ENCODE data around the gene PCCA. TPM values are rescaled to one million over a fixed set of nuclear protein-coding genes. Genes with fewer than 3 reads are reported as not detected.

PCCA gene
- total RNA-seq, 1 donor from 2014 or later, result 9.7 TPM

DNA sequence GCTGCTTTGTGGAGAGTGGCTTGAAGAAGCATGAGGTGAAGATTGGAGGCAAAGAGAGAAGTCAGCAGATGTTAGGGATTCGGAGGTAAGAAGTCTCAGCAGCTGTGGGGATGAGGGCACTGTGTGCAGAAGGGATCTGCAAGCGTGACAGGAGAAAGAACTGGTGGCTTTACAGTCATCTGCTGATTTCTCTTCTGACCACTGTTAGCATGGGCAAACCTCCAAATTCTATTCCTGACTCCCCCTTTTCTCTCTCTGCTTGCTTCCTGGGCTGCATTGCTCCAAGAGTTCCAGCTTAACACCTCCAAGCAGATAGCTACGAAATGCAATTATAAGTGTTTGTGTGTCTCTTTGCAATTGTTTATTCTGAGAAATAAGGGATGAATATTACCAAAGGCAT, 340.1 kb downstream of the PCCA start:
- Mint-ChIP-seq H3K27ac (no peak overlapping the region), H3K27me3 (ENCODE audit: insufficient read depth) (no peaks in the 10 kb centered on the region)

DNA sequence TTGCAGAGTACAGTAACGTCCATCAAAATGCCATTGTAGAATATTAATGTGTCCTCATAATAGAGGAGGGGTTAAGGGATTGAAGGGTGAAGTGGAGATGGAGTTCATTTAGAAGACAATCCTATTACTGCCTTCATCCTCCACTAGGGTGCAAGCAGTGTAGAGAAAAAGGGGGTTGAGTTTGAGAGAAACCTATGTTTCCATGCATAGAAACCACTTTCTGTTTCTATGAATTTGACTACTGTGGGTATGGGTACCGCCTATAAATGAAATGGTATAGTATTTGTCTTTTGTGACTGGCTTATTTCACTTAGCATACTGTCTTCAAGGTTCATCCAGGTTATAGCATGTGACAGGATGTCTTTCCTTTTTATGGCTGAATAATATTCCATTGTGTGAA, 343.7 kb downstream of the PCCA start:
- Mint-ChIP-seq H3K27ac (peak overlapping the region; percentile 59), H3K36me3 (ENCODE audit: low read depth) (peaks cover 25% of the 10 kb centered on the region), H3K9me3 (peaks cover 25% of the 10 kb centered on the region), H3K27me3 (ENCODE audit: insufficient read depth) (no peaks in the 10 kb centered on the region), H3K4me3 (no peak overlapping the region), H3K4me1 (ENCODE audit: low read depth) (peaks cover 55% of the 10 kb centered on the region)
- no peak for DNase-seq (ENCODE audit: low spot score)
- intact Hi-C loops (cut with micrococcal nuclease), result loop anchor here (2.0 to 5.0 kb wide), 3 partner anchors 65 to 90 kb away; no protein-coding TSS in a partner anchor

More for the DNA sequence above, 340.1 kb downstream of the PCCA start:
- intact Hi-C loops (cut with micrococcal nuclease), result no loop called here
- Mint-ChIP-seq H3K9me3 (peaks cover 19% of the 10 kb centered on the region), H3K4me3 (no peak overlapping the region), H3K4me1 (ENCODE audit: low read depth) (peaks cover 33% of the 10 kb centered on the region), H3K36me3 (ENCODE audit: low read depth) (peaks cover 21% of the 10 kb centered on the region)
- no peak for DNase-seq (ENCODE audit: low spot score)

DNA sequence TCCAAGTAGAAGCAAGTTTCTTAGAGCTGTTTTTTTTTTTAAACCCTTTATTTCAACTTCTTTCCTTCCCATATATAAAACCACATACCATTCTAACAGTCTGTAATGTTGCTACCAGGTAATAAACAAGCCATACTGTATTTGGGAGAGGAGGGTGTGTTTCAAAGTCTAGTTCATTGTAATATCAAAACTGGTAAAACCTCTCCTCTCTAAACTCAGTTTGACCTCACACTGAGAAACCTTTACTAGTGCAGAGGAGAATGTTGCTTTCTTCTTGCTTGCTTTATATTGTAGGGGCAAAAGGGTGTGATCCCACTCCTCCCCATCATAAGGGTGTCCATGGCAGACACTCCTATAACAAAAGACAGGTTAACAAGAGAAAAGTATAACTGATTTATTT, 344.6 kb downstream of the PCCA start:
- Mint-ChIP-seq H3K36me3 (ENCODE audit: low read depth) (peaks cover 28% of the 10 kb centered on the region), H3K4me3 (peak overlapping the region; percentile 1), H3K9me3 (peaks cover 25% of the 10 kb centered on the region), H3K27me3 (ENCODE audit: insufficient read depth) (no peaks in the 10 kb centered on the region), H3K4me1 (ENCODE audit: low read depth) (peaks cover 55% of the 10 kb centered on the region), H3K27ac (peak overlapping the region; percentile 56)
- intact Hi-C loops (cut with micrococcal nuclease), result loop anchor here (2.0 to 5.0 kb wide), 3 partner anchors 66 to 91 kb away; no protein-coding TSS in a partner anchor
- DNase-seq (ENCODE audit: low spot score), result no peak

DNA sequence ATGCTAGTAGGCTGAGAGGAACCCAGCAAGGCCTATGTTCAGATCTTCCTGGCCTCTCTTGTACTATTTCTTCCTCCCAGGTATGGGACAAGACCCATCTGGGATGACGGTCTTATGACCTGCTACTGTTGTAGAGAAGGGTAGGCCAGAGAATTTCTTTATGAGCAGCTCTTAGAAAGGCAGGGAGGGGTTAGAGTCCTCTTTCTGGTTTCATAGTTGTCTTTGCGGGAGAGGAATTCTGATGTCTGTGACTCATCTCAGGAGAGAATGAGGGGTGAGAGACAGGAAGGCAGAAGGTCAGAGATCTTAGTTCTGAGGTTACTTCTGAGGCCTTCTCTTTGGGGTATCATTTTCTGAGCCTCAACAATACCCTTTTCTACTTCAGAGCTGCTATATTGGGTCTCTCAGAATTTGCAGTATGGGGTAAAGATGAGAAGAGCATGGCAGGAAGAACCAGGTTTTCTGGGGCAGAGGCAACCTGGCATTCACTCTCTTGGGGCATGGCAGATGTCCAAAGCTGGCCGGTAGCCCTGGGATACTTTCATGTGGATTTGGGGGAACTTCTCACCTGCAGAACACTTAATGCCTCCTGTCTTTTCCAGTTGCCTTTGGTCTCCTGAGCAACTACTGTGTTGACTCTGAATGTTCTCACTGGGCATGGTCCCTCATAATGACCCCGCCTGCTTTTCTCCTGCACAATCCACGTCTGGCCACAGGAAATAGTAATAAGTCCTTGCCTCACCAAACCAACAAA, 345.3 kb downstream of the PCCA start:
- peak; percentile 16 for DNase-seq (ENCODE audit: low spot score)
- Mint-ChIP-seq H3K27me3 (ENCODE audit: insufficient read depth) (no peaks in the 10 kb centered on the region), H3K4me3 (peak overlapping the region; percentile 1), H3K4me1 (ENCODE audit: low read depth) (peaks cover 55% of the 10 kb centered on the region), H3K27ac (peak overlapping the region; percentile 56), H3K36me3 (ENCODE audit: low read depth) (peaks cover 31% of the 10 kb centered on the region), H3K9me3 (peaks cover 25% of the 10 kb centered on the region)
- intact Hi-C loops (cut with micrococcal nuclease), result loop anchor here (1.0 to 5.0 kb wide), 4 partner anchors 40 to 92 kb away; no protein-coding TSS in a partner anchor

DNA sequence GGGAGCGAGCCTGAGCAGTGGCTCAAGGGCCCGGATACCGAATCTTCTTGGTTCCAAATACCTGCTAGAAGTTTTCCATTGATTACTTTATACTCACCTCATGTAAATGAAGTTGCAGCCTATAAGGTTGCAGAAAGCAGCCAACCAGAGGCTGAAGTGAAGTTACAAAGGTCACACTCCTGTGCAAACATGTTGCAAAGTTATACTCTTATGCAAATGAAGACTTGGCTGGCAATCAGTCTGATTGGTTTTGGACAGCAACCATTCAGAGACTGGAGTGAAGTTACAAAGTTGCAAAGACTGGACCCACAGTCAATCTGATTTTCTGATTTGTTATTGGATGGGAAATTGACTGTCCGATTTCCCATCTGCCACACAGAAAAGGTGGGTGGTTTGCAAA, 347.2 kb downstream of the PCCA start:
- DNase-seq (ENCODE audit: low spot score), result no peak
- H3K4me1 Mint-ChIP-seq (ENCODE audit: low read depth), result peaks cover 44% of the 10 kb centered on the region
- peaks cover 19% of the 10 kb centered on the region for H3K9me3 Mint-ChIP-seq
- no peak overlapping the region for H3K27ac Mint-ChIP-seq
- H3K27me3 Mint-ChIP-seq (ENCODE audit: insufficient read depth), result no peaks in the 10 kb centered on the region
- H3K4me3 Mint-ChIP-seq, result no peak overlapping the region
- intact Hi-C loops (cut with micrococcal nuclease), result no loop called here
- peaks cover 24% of the 10 kb centered on the region for H3K36me3 Mint-ChIP-seq (ENCODE audit: low read depth)

DNA sequence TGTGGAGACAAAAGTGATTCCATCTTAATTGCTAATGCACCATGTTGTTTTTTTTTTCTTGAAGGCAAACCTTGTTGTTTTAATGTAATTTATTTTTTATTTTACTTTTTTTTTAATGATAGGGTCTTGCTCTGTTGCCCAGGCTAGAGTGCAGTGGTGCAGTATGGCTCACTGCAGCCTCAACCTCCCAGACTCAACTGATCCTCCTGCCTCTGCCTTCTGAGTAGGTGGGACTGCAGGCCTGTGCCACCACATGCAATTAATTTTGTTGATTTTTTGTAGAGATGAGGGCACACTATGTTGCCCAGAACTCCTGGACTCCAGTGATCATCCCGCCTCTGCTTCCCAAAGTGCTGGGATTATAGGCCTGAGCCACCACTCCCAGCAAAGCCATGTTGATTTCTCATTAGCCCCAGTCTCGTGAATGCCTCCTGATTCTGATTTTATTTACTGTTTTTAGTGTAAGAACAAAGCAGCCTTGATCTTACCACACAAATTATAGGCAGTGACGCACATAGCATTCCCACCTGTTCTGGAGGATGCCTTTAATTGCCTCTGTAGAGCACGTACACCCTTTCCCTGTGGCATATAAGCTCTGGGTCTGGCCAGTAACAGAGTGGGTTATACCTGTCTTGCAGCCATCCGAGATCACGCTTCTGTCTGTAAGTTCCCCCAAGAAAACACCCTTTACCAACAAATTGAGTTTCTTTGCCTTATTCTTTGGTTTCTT, 349.3 kb downstream of the PCCA start:
- H3K9me3 Mint-ChIP-seq, result peaks cover 7% of the 10 kb centered on the region
- H3K27ac Mint-ChIP-seq, result no peak overlapping the region
- no peak overlapping the region for H3K4me3 Mint-ChIP-seq
- intact Hi-C loops (cut with micrococcal nuclease), result no loop called here
- peaks cover 17% of the 10 kb centered on the region for H3K36me3 Mint-ChIP-seq (ENCODE audit: low read depth)
- no peak for DNase-seq (ENCODE audit: low spot score)
- peaks cover 42% of the 10 kb centered on the region for H3K4me1 Mint-ChIP-seq (ENCODE audit: low read depth)
- H3K27me3 Mint-ChIP-seq (ENCODE audit: insufficient read depth), result no peaks in the 10 kb centered on the region

DNA sequence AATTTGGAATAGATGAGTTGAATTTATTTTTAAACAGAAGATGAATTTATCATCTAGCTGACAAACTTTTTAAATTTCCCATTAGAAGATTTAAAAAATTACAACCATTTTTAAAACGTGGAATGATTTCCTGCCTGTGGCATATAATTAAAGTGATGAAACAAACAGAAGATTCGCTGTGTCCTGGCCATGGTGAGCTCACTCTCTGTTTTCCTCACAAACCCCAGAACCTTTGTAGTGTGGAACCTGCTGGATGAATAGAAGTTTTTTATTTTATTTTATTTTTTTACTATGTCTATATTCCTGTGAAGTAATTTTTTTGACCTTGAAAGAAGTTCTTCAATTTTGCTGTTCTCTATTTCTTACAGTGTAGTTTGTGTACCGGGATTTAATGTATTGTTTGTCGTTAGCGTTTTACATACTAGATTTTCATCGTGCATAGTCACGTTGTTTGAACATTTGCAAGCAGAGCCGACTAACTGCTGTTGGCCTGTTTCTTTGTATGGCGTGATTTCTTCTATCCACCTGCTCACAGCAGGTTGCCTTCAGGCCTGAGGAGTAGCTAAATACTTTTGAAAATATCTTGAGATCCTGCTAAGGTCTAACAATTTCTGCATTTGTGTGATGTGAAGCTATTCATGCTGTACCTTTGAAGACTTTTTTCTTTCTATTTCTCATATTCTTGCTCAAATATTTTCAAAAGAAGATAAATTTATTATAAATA, 350.5 kb downstream of the PCCA start:
- H3K4me1 Mint-ChIP-seq (ENCODE audit: low read depth), result peaks cover 30% of the 10 kb centered on the region
- DNase-seq (ENCODE audit: low spot score), result no peak
- intact Hi-C loops (cut with micrococcal nuclease), result no loop called here
- H3K27me3 Mint-ChIP-seq (ENCODE audit: insufficient read depth), result no peaks in the 10 kb centered on the region
- no peak overlapping the region for H3K27ac Mint-ChIP-seq
- H3K36me3 Mint-ChIP-seq (ENCODE audit: low read depth), result peaks cover 12% of the 10 kb centered on the region
- H3K4me3 Mint-ChIP-seq, result no peak overlapping the region
- peaks cover 5% of the 10 kb centered on the region for H3K9me3 Mint-ChIP-seq

DNA sequence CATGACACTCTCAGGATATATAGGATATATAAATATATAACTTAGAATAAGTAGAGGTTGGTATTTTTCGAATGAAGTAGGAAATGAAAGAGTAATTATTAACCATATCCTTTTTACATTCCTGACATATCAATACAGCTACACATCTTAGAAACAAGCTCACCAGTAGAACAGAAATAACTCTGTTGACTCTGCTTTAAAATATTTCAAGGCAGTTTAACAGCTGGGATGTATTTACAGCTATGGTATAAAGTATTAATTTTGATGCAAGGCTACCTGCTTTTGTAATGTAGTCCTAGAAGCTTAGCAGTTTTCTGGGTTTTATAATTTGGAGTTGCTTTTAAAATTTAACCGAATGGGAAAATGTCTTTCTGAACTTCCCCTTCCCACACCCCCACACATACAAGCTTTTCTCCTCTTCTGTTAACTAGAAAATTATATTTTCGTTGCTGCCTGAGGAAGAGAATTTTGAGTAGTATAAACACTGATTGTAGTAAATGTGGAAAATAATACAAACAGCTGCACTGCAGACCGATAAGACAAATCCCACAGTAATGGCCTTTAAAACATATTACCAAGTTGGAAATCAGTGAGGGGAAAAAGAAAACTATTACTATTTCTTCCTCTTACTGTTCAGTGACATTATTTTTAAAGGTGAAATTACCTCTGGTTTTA, 352.0 kb downstream of the PCCA start:
- H3K27ac Mint-ChIP-seq, result no peak overlapping the region
- intact Hi-C loops (cut with micrococcal nuclease), result no loop called here

DNA sequence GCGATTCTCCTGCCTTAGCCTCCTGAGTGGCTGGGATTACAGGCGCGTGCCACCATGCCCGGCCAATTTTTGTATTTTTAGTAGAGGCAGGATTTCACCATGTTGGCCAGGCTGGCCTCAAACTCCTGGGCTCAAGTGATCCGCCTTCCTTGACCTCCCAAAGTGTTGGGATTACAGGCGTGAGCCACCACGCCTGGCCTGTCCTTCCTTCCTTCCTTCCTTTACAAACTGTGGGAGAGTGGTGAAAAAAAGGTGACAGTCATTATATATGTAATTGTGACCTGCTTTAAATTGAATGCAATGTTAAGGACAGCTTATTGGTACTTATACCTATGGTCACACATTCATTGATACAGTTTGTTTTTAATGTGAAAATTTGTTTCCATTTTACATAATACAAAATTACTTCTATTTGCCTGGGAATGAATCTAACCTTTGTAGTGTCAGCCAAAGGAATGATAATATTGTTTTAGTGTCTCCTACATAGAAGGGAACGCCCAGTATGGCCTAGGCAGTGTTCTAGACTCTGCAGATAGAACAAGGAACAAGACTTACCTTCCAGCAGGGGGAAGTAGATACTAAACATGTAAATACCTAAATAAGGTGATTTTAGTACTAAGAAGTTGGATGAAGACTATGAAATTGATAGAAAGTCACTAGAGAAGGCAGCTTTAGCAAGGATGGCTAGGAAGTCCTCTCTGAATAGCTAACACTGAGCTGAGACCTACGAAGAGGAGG, 353.4 kb downstream of the PCCA start:
- Mint-ChIP-seq H3K9me3 (no peaks in the 10 kb centered on the region), H3K27ac (no peak overlapping the region), H3K27me3 (ENCODE audit: insufficient read depth) (peaks cover 2% of the 10 kb centered on the region), H3K4me3 (no peak overlapping the region), H3K36me3 (ENCODE audit: low read depth) (peaks cover 8% of the 10 kb centered on the region), H3K4me1 (ENCODE audit: low read depth) (peaks cover 11% of the 10 kb centered on the region)
- DNase-seq (ENCODE audit: low spot score), result no peak
- intact Hi-C loops (cut with micrococcal nuclease), result no loop called here

More for the DNA sequence above, 352.0 kb downstream of the PCCA start:
- Mint-ChIP-seq H3K9me3 (peaks cover 5% of the 10 kb centered on the region), H3K27me3 (ENCODE audit: insufficient read depth) (no peaks in the 10 kb centered on the region), H3K4me1 (ENCODE audit: low read depth) (peaks cover 15% of the 10 kb centered on the region), H3K4me3 (no peak overlapping the region), H3K36me3 (ENCODE audit: low read depth) (peaks cover 12% of the 10 kb centered on the region)
- no peak for DNase-seq (ENCODE audit: low spot score)

DNA sequence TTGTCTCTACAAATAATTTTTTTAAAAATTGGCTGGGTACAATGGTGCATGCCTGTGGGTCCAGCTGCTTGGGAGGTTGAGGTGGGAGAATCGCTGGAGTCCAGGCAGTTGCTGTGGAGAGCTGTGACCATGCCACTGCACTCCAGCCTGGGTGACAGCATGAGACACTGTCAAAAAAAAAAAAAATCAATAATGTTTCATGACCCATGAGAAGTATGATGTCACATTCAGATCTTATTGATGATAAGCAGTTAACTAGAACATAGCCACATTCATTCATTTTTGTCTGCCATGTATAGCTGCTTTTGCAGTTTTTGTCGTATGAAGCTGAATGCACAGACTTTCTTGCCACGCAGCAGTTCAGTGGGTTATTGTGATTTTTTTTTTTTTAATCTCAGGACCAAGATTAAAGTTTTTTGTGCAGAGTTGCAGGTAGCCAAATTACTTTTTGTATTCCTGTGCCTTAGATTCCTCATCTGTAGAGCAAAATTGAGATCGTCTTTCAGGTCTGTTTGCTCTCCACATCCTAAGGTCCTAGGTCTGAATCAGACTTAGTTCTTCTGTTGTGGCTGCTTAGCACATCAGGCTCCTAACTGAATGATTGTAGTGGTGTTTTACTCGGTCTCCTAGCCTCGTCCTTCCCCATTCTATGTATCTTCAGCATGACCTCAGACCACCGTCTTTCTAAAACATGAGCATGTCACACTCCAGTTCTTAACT, 354.5 kb downstream of the PCCA start:
- intact Hi-C loops (cut with micrococcal nuclease), result no loop called here

DNA sequence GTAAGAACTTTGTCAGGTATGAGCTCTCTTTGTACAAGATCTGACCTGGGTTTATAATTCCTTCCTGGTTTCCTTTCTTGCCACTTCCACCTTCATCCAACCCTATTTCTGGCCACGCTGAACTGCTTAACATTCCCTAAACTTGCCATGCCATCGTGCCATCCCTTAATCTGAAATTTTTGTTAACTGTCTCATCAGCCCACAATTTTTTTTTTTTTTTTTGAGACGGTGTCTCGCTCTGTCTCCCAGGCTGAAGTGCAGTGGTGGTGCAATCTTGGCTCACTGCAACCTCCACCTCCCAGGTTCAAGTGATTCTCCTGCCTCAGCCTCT, 355.1 kb downstream of the PCCA start:
- no peak for DNase-seq (ENCODE audit: low spot score)
- Mint-ChIP-seq H3K27me3 (ENCODE audit: insufficient read depth) (peaks cover 2% of the 10 kb centered on the region), H3K4me1 (ENCODE audit: low read depth) (peaks cover 11% of the 10 kb centered on the region), H3K4me3 (no peak overlapping the region), H3K27ac (no peak overlapping the region), H3K36me3 (ENCODE audit: low read depth) (peaks cover 5% of the 10 kb centered on the region), H3K9me3 (no peaks in the 10 kb centered on the region)
- intact Hi-C loops (cut with micrococcal nuclease), result no loop called here

More for the DNA sequence above, 354.5 kb downstream of the PCCA start:
- Mint-ChIP-seq H3K27me3 (ENCODE audit: insufficient read depth) (peaks cover 2% of the 10 kb centered on the region), H3K4me3 (no peak overlapping the region), H3K9me3 (no peaks in the 10 kb centered on the region), H3K36me3 (ENCODE audit: low read depth) (peaks cover 6% of the 10 kb centered on the region), H3K4me1 (ENCODE audit: low read depth) (peaks cover 11% of the 10 kb centered on the region), H3K27ac (no peak overlapping the region)
- no peak for DNase-seq (ENCODE audit: low spot score)

Measured in activated T-helper 1 cell treated with anti-CD3 and anti-CD28 coated beads, Interleukin-12 subunit alpha, Interleukin-12 subunit beta, Interleukin-2, Interleukin-4 antibody, amounts not matched to agents 30 ng/mL and 10 ng/mL and 1 ng/mL, durations not matched to agents 14 hours and 24 hours and 36 hours (primary cell).